GM20000 (cell line): Measurements from ENCODE around the gene FNDC3A.

Source experiments
- DNase-seq: peaks from one replicate; pipeline ENCODE4 v3.0.0; 2012; ENCODE audit warnings: low spot score
- CTCF ChIP-seq: IDR thresholded peaks from 2 replicates; pipeline ENCODE4 v1.5.1; 2012; ENCODE audit warnings: mild to moderate bottlenecking, control low read depth; ENCODE audit errors: extremely low read depth, missing control alignments

FNDC3A gene

DNA sequence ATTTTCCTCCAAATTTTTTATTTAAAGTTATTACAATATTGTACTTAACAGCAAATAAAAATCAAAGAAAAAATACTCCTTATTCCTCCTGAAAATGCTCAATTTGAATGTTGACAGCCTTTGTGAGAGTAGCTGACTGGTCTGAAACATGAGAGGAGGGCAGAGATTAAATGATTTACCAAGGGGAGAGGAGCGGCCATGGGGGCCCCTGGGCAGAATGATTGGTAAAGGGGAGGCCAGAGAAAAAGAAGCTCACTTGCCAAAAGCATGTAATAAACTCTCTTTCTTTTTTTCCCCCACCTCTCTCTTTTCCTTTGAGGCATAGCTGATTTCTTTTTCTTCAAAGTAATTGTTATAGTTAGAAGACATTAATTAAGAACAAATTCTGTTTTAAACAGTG is 30.1 kb upstream of the FNDC3A start:
- no peak for DNase-seq
- TF ChIP-seq CTCF, result no peak

GRCh38 chr13:48946163-48946562 is 29.5 kb upstream of the FNDC3A start:
- no peak for DNase-seq
- TF ChIP-seq CTCF, result no peak

DNA sequence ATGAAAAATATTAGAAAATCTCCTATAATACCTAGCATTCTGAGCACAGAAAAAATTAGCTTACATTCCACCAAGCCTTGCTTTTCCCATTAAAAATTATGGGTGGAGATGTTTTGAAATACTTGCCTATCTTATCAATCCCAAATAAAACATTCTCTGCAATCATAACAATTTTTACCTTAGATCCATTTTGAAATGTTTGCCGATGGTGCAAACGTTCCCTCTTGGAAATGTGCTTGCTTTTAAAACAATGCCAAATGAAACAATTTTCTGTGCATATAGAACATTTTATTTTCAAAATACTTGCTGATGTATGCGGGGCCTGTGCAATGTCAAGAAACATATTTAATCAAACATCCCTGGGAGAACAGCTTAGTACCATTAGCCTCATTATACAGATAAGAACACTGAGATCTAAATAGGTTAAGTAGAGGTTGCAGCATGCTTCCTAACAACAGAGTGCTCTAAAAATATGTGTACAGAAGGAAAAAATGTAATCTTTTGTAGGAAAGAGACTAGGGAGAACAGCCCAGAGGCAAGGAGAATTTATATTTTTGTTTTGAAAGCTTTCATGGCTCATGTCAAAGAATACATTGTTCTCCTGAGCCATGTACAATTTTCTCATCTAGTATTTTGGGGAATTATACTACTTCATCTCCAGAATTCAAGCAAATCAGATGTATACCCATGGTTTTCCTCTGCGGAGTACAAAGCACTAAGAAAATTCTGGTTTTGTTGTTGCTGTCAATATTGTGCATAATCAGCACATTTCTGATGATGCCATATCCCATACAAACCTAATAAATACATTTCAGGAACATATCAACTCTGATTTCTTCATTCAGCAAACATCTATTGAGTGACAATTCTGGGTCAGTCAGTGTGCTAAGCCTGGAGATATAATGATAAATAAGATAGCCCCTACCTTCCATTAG is 25.9 kb upstream of the FNDC3A start:
- TF ChIP-seq CTCF, result no peak
- no peak for DNase-seq

DNA sequence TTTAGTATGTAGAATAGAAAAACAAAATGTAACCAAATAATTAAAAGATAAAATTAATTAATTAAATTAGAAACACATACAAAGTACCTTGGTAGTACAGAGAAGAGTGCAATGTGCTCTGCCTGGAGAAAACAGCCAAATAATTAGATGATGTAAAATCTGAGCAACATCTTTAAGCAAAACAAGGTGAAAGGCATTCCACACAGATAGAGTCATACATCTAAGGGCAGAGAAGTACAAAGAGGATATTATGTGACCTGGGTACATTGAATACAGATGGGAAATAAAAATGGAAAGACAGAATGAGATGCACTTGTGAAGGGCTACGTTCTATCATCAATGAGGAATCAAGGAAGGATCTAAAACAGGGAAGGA is 25.2 kb upstream of the FNDC3A start:
- DNase-seq, result no peak
- no peak for TF ChIP-seq CTCF

GRCh38 chr13:48954081-48954480 is 21.6 kb upstream of the FNDC3A start:
- no peak for DNase-seq
- no peak for TF ChIP-seq CTCF

DNA sequence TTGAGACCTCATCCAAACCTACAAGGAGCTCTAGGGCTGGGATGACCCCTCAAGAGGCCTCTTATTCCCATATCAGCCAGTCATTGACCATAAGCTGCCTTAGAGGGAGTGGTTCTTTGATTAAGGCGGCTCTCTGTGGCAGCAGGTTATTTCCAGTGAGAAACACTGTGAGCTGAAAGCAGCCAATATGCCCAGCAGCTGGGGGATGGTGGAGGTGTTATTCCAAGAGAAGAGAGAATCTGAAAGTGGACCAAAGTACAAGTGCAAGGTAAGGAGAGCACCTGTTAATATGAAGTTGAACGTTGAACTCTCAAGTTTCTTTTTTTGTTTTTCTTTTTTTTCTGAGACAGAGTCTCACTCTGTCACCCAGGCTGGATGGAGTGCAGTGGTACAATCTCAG is 20.2 kb upstream of the FNDC3A start:
- no peak for DNase-seq

More for the DNA sequence above, 20.2 kb upstream of the FNDC3A start:
- TF ChIP-seq CTCF, result no peak
